Esophagus (tissue), 2 donors: ENCODE measurements around the gene KRT33A. TPM values are rescaled to one million over a fixed set of nuclear protein-coding genes. Genes with fewer than 3 reads are reported as not detected.

Source experiments
- H3K27ac ChIP-seq, 2 donors: one replicate each; pipeline ENCODE4 v1.5.1; 2013; ENCODE audit warnings: low read depth in 2 of 2, mild to moderate bottlenecking in 2 of 2, inconsistent platforms in 1 of 2, low read length in 1 of 2, moderate library complexity in 1 of 2
- H3K27me3 ChIP-seq, 2 donors: one replicate each; pipeline ENCODE4 v1.6.1; 2013; ENCODE audit warnings: low read length in 2 of 2, control low read depth in 1 of 2, mild to moderate bottlenecking in 1 of 2; ENCODE audit not compliant: insufficient read depth in 2 of 2, control insufficient read depth in 1 of 2
- H3K36me3 ChIP-seq, 2 donors: one replicate each; pipeline ENCODE4 v1.6.1; 2013; ENCODE audit warnings: low read length in 1 of 2; ENCODE audit not compliant: control insufficient read depth in 2 of 2, insufficient read depth in 2 of 2
- H3K4me1 ChIP-seq, 2 donors: one replicate each; pipeline ENCODE4 v1.6.1; 2013; ENCODE audit warnings: low read length in 1 of 2; ENCODE audit not compliant: control insufficient read depth in 2 of 2, insufficient read depth in 2 of 2
- H3K4me3 ChIP-seq, 2 donors: one replicate each; pipeline ENCODE4 v1.5.1; 2013; ENCODE audit warnings: low read length in 2 of 2, mild to moderate bottlenecking in 2 of 2, low read depth in 1 of 2, moderate library complexity in 1 of 2
- H3K9me3 ChIP-seq, 2 donors: one replicate each; pipeline ENCODE4 v1.6.1; 2013; ENCODE audit warnings: mild to moderate bottlenecking in 2 of 2, low read depth in 1 of 2, low read length in 1 of 2, moderate library complexity in 1 of 2; ENCODE audit not compliant: control insufficient read depth in 2 of 2, insufficient read depth in 1 of 2
- WGBS, 2 donors: extraction: QIAGEN DNeasy Blood & Tissue Kit; methylation state at CpG; one replicate each; pipeline ENCODE4 v1.1.7; 2013; 5-methylcytosine and 5-hydroxymethylcytosine counted together
- polyA plus RNA-seq, 2 donors: library from polyadenylated mRNA; stranded (reverse); fragments of 200-250 nt; gene quantifications; one replicate each; pipeline ENCODE4 v1.2.3, GENCODE V29; 2013
- donor health status: healthy with polysubstance abuse.
- donor health status: Bipolar disorder and iron deficiency.

KRT33A gene
- polyA plus RNA-seq, 2 donors: 0.69 to 1.2 TPM

- H3K27me3 ChIP-seq: no peaks in the 10 kb centered on the region
- peaks cover 0 to 3% of the 10 kb centered on the region in 2 donors for H3K4me1 ChIP-seq
- 90 to 94% methylated on average over 2 of the region's 2 CpGs for WGBS, 2 donors
- H3K36me3 ChIP-seq: no peaks in the 10 kb centered on the region
- H3K27ac ChIP-seq: no peak overlapping the region
- H3K4me3 ChIP-seq: no peak overlapping the region
- H3K9me3 ChIP-seq: no peaks in the 10 kb centered on the region
Measured at GRCh38 chr17:41369023-41369422, 18.4 kb upstream of the KRT33A start.

- Histone ChIP-seq H3K9me3 (no peaks in the 10 kb centered on the region), H3K27me3 (no peaks in the 10 kb centered on the region), H3K4me1 (peaks cover 0 to 7% of the 10 kb centered on the region in 2 donors), H3K4me3 (no peak overlapping the region), H3K36me3 (no peaks in the 10 kb centered on the region), H3K27ac (no peak overlapping the region)
- 51 to 74% methylated on average over 10 of the region's 10 CpGs for WGBS, 2 donors
Measured at GRCh38 chr17:41367426-41368075, 16.9 kb upstream of the KRT33A start.

GRCh38 chr17:41366070-41366469 is 15.4 kb upstream of the KRT33A start:
- peaks cover 0 to 7% of the 10 kb centered on the region in 2 donors for H3K4me1 ChIP-seq
- no peaks in the 10 kb centered on the region for H3K36me3 ChIP-seq
- no peaks in the 10 kb centered on the region for H3K9me3 ChIP-seq
- H3K4me3 ChIP-seq: no peak overlapping the region
- no peaks in the 10 kb centered on the region for H3K27me3 ChIP-seq
- no peak overlapping the region for H3K27ac ChIP-seq

GRCh38 chr17:41363881-41364280 is 13.3 kb upstream of the KRT33A start:
- H3K36me3 ChIP-seq: no peaks in the 10 kb centered on the region
- no peak overlapping the region for H3K4me3 ChIP-seq
- no peaks in the 10 kb centered on the region for H3K9me3 ChIP-seq
- 61 to 72% methylated on average over 2 of the region's 2 CpGs for WGBS, 2 donors
- peaks cover 0 to 4% of the 10 kb centered on the region in 2 donors for H3K4me1 ChIP-seq
- H3K27ac ChIP-seq: no peak overlapping the region
- no peaks in the 10 kb centered on the region for H3K27me3 ChIP-seq

GRCh38 chr17:41360296-41360995 is 9.8 kb upstream of the KRT33A start:
- 79 to 82% methylated on average over 5 of the region's 5 CpGs for WGBS, 2 donors
- Histone ChIP-seq H3K27ac (no peak overlapping the region), H3K4me3 (no peak overlapping the region), H3K36me3 (no peaks in the 10 kb centered on the region), H3K4me1 (peaks cover 0 to 4% of the 10 kb centered on the region in 2 donors), H3K9me3 (no peaks in the 10 kb centered on the region), H3K27me3 (no peaks in the 10 kb centered on the region)

GRCh38 chr17:41354536-41354935 is 3.9 kb upstream of the KRT33A start:
- WGBS, 2 donors: 76 to 85% methylated on average over 4 of the region's 4 CpGs

GRCh38 chr17:41352597-41353366 is 2.2 kb upstream of the KRT33A start:
- WGBS, 2 donors: 57 to 64% methylated on average over 7 of the region's 7 CpGs
- no peaks in the 10 kb centered on the region for H3K27me3 ChIP-seq

More at GRCh38 chr17:41354536-41354935, 3.9 kb upstream of the KRT33A start:
- no peaks in the 10 kb centered on the region for H3K27me3 ChIP-seq
- no peak overlapping the region for H3K4me3 ChIP-seq
- no peak overlapping the region for H3K27ac ChIP-seq
- peaks cover 2% of the 10 kb centered on the region in 2 donors for H3K4me1 ChIP-seq
- H3K36me3 ChIP-seq: no peaks in the 10 kb centered on the region
- no peaks in the 10 kb centered on the region for H3K9me3 ChIP-seq

GRCh38 chr17:41351177-41351576 is 549 bp upstream of the KRT33A start:
- no peak overlapping the region for H3K27ac ChIP-seq
- no peak overlapping the region for H3K4me3 ChIP-seq
- H3K36me3 ChIP-seq: no peaks in the 10 kb centered on the region
- peaks cover 2 to 10% of the 10 kb centered on the region in 2 donors for H3K4me1 ChIP-seq
- H3K9me3 ChIP-seq: no peaks in the 10 kb centered on the region
- no peaks in the 10 kb centered on the region for H3K27me3 ChIP-seq
- 90% methylated on average over 2 of the region's 2 CpGs for WGBS, 2 donors

More at GRCh38 chr17:41352597-41353366, 2.2 kb upstream of the KRT33A start:
- peaks cover 2 to 10% of the 10 kb centered on the region in 2 donors for H3K4me1 ChIP-seq
- no peak overlapping the region for H3K27ac ChIP-seq
- H3K9me3 ChIP-seq: no peaks in the 10 kb centered on the region
- H3K4me3 ChIP-seq: no peak overlapping the region
- H3K36me3 ChIP-seq: no peaks in the 10 kb centered on the region

- Histone ChIP-seq H3K9me3 (no peaks in the 10 kb centered on the region), H3K4me3 (no peak overlapping the region), H3K27me3 (no peaks in the 10 kb centered on the region), H3K36me3 (no peaks in the 10 kb centered on the region), H3K27ac (peak overlapping the region; percentile 72 to 85), H3K4me1 (peaks cover 4 to 14% of the 10 kb centered on the region in 2 donors)
- 46 to 59% methylated on average over 7 of the region's 7 CpGs for WGBS, 2 donors
Measured at GRCh38 chr17:41347869-41348760, 2.5 kb downstream of the KRT33A start.
